SJSA1 (cell line): Measurements from ENCODE around the gene PITPNC1. TPM values are rescaled to one million over a fixed set of nuclear protein-coding genes. Genes with fewer than 3 reads are reported as not detected.

ENCODE experiments used
- DNase-seq, 2 experiments: peaks; one replicate each; pipeline ENCODE4 v3.0.0-alpha.2; 2015 to 2020; ENCODE audit warnings: low spot score in 2 of 2, low read depth in 1 of 2
- H3K27ac ChIP-seq: fragments of 250-450 bp; sonication (Bioruptor Pico); 2 replicates; pipeline ENCODE4 v1.5.1; 2020; ENCODE audit warnings: mild to moderate bottlenecking, moderate library complexity
- H3K27me3 ChIP-seq: fragments of 250-450 bp; sonication (Bioruptor Pico); replicated peaks from 2 replicates; pipeline ENCODE4 v1.5.1; 2020; ENCODE audit warnings: mild to moderate bottlenecking, moderate library complexity
- H3K36me3 ChIP-seq: fragments of 250-450 bp; sonication (Bioruptor Pico); 2 replicates; pipeline ENCODE4 v1.5.1; 2020; ENCODE audit warnings: mild to moderate bottlenecking
- H3K4me1 ChIP-seq: fragments of 250-450 bp; sonication (Bioruptor Pico); replicated peaks from 2 replicates; pipeline ENCODE4 v1.6.1; 2021; ENCODE audit warnings: mild to moderate bottlenecking
- H3K4me3 ChIP-seq: fragments of 250-450 bp; sonication (Bioruptor Pico); 2 replicates; pipeline ENCODE4 v1.5.1; 2020; ENCODE audit warnings: mild to moderate bottlenecking
- H3K9me3 ChIP-seq: fragments of 250-450 bp; sonication (Bioruptor Pico); replicated peaks from 2 replicates; pipeline ENCODE4 v1.5.1; 2020; ENCODE audit warnings: mild to moderate bottlenecking
- total RNA-seq: library from RNA; depleted of rRNA; stranded (reverse); fragments of >200 nt; shearing (Covaris generic); gene quantifications from 2 replicates; pipeline ENCODE4 v1.2.3, GENCODE V29; 2014

PITPNC1 gene
- total RNA-seq, 1 experiment from 2014 or later = 9.1 TPM

DNA sequence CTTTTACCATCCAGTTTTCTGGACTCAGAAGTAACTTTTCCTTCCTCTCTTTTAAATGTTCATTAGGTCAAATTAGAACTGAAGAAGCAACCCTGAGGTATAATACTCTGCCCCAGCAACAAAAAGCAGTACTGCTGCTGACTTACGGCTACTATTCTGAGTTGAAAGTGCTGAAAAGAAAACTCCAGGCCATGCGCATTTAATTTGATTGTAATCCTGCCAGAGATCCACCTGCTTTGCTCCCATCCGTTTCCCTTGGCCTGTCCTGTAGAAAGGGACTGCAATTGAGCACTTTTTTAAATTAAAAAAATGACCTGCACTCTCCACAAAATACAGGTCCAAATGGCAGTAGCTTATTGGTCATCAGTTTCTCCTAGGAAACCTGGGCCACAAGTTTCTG lies 61.6 kb downstream of the PITPNC1 start:
- no peaks in the 10 kb centered on the region for H3K27me3 ChIP-seq
- no peak overlapping the region for H3K4me3 ChIP-seq
- DNase-seq = no peak
- H3K36me3 ChIP-seq = no peaks in the 10 kb centered on the region
- H3K9me3 ChIP-seq = no peaks in the 10 kb centered on the region
- no peak overlapping the region for H3K27ac ChIP-seq
- H3K4me1 ChIP-seq = peaks cover 12% of the 10 kb centered on the region

DNA sequence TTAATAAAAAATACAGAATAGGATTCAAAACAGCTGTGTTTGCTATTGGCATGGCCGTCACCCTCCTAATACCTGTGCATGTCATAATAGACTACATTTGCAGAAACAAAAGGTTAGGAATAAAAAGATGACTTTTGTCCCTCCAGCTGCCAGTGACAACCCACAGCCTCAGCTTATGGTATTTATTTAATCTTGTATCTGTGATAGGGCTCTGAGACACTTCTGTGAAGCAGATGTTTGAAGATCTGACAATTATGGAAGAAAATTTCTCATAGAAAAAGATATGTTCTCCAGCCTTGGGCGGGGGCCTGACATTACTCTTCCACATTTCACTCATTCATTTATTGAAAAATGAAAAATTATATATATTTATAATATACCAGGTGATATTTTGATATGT lies 62.2 kb downstream of the PITPNC1 start:
- H3K27ac ChIP-seq = no peak overlapping the region
- no peak for DNase-seq
- no peak overlapping the region for H3K4me3 ChIP-seq
- H3K27me3 ChIP-seq = no peaks in the 10 kb centered on the region
- H3K9me3 ChIP-seq = no peaks in the 10 kb centered on the region
- H3K36me3 ChIP-seq = no peaks in the 10 kb centered on the region
- H3K4me1 ChIP-seq = peaks cover 12% of the 10 kb centered on the region

DNA sequence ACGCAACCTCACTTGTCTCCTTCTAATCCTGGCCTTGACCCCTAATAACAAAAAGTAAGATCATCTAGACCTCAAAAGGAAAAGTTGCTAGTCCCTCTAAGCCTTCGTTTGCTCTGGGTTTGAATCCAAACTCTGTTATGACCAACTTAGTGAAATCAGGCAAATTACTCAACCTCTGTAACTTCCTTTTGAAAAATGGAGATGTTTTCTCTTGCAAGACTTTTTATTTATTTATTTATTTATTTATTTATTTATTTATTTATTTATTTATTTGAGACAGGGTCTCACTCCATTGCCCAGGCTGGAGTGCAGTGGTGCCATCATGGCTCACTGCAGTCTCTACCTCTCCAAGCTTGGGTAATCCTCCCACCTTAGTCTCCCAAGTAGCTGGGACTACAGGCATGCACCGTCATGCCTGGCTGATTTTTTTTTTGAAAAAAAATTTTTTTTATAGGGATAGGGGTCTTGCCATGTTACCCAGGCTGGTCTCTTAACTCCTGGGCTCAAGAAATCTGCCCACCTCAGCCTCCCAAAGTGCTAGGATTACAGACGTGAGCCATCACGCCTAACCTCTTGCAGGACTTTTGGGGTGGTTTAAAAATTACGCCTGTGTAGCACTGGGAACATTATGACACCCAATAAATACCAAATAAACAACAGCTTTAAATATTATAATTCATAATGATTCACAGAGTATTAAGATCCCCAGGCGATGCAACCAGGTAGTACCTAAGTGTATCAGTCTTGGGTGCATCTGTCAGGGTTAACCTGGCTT lies 63.4 kb downstream of the PITPNC1 start:
- no peaks in the 10 kb centered on the region for H3K9me3 ChIP-seq
- H3K4me3 ChIP-seq = peak overlapping the region; percentile 3; the same call in 1 of the 2 replicates
- peaks cover 12% of the 10 kb centered on the region for H3K4me1 ChIP-seq
- DNase-seq = no peak
- H3K27ac ChIP-seq = peak overlapping the region; percentile 62
- H3K27me3 ChIP-seq = no peaks in the 10 kb centered on the region
- H3K36me3 ChIP-seq = no peaks in the 10 kb centered on the region

DNA sequence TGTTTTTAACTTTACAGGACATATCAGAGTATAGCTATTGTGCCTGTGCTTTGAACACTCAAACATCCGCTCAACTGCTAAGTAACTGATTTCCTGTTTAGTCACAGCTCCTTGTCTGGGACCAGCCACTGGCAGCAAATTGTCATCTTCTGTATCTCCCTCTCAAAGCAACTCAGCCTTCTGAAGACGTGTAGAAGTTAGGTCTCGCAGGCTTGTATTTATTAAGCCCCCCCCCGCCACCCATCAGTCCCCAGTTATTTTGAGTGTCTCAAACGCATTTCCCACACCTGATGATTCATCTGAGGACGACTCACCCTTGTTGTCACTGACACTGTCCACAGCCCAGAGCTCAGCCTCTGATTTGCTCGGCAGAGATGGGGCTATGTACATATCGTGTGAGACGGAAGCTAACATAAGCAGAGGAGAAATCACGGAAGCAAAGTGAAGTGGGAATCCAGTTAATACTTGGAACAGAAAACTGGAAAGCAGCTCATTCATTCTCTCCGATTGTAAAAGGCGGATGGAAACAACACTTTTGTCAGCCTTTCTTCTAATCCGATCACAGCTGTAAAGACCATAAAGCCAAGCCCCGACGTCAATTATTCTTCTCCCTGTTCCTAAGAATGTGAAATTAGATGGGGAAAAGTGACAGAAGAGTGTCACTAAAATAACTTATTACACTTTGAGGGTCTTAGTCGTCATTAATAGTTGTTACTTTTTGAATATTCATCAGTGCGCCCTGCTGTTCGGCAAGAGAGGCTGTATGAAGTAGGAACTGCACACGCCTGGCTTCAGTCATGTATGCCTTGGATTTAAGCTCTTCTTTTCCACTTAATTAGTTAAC lies 64.2 kb downstream of the PITPNC1 start:
- H3K4me3 ChIP-seq = peak overlapping the region; percentile 3; the same call in 1 of the 2 replicates
- H3K9me3 ChIP-seq = no peaks in the 10 kb centered on the region
- H3K36me3 ChIP-seq = no peaks in the 10 kb centered on the region
- peak overlapping the region; percentile 62 for H3K27ac ChIP-seq
- no peaks in the 10 kb centered on the region for H3K27me3 ChIP-seq
- peak; percentile 76 to 81 for DNase-seq
- peaks cover 12% of the 10 kb centered on the region for H3K4me1 ChIP-seq

- H3K27ac ChIP-seq = peak overlapping the region; percentile 62
- H3K4me1 ChIP-seq = peaks cover 12% of the 10 kb centered on the region
- H3K36me3 ChIP-seq = no peaks in the 10 kb centered on the region
- DNase-seq = no peak
- no peak overlapping the region for H3K4me3 ChIP-seq
- no peaks in the 10 kb centered on the region for H3K9me3 ChIP-seq
- H3K27me3 ChIP-seq = no peaks in the 10 kb centered on the region
Measured at GRCh38 chr17:67441896-67442219, 64.8 kb downstream of the PITPNC1 start.

DNA sequence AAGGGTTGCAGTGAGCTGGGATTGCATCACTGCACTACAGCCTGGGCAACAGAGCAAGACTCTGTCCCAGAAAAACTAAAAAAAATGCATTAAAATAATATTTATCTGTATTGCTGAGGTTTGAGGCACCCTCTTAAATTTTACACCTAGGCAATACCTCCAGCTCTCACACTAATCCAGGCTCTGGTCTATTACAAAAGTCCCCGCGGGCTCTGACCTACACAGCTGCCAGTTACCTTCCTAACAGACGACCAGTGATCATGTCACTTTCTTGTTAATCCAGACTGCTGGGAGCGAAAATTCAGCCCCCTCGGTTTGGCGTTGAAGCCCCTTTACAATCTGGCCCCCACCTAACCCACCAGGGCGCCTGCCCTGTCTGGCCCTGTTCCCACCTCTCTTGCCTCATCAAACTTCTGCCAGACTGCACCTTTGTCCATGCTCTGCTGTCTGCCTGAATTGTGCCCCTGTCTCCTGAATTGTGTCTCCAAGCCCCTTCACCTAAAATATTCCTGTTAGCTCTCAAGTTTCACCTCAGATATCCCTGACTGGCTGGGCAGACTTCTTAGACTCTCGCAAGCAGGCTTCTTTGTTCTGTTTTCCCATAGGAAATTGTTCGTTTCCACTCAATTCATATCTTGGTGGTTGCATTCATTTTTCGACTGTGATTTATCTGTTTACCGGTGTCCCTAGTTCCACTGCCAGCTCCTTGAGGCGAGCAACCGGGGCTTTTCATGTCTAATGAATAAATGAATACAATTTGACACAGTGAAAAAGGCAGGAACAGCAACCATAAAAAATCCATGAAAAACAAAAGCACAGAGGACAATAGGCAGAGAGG lies 65.9 kb downstream of the PITPNC1 start:
- Histone ChIP-seq H3K27me3 (no peaks in the 10 kb centered on the region), H3K36me3 (no peaks in the 10 kb centered on the region), H3K4me3 (no peak overlapping the region), H3K27ac (no peak overlapping the region), H3K9me3 (no peaks in the 10 kb centered on the region), H3K4me1 (peaks cover 12% of the 10 kb centered on the region)
- no peak for DNase-seq

GRCh38 chr17:67443931-67444595 lies 67.0 kb downstream of the PITPNC1 start:
- H3K27me3 ChIP-seq = no peaks in the 10 kb centered on the region
- H3K4me3 ChIP-seq = no peak overlapping the region
- H3K4me1 ChIP-seq = peaks cover 12% of the 10 kb centered on the region
- no peaks in the 10 kb centered on the region for H3K9me3 ChIP-seq
- H3K36me3 ChIP-seq = no peaks in the 10 kb centered on the region
- DNase-seq = no peak
- H3K27ac ChIP-seq = no peak overlapping the region

DNA sequence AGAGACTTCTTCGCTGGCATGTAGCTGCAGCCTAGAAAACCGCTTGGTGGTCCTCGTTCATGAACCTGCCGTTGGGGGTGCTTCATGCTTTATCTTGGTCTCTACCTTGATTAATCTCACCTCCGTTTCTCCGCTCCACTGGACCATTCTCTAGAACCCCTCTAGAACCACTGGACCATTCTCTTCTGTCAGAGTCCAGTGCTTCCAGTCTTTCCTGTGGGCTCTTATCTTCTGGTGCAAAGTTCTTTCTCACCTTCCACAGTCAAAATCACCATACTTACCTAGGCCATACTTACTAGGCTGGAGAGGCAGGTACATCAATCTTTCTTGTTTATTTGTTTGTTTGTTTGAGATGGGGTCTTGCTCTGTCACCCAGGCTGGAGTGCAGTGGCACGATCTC lies 71.4 kb downstream of the PITPNC1 start:
- Histone ChIP-seq H3K4me1 (no peaks in the 10 kb centered on the region), H3K27ac (no peak overlapping the region), H3K27me3 (no peaks in the 10 kb centered on the region), H3K4me3 (no peak overlapping the region), H3K9me3 (no peaks in the 10 kb centered on the region), H3K36me3 (no peaks in the 10 kb centered on the region)
- no peak for DNase-seq

- Histone ChIP-seq H3K27ac (no peak overlapping the region), H3K9me3 (no peaks in the 10 kb centered on the region), H3K4me3 (no peak overlapping the region), H3K4me1 (no peaks in the 10 kb centered on the region), H3K36me3 (no peaks in the 10 kb centered on the region), H3K27me3 (no peaks in the 10 kb centered on the region)
- DNase-seq = no peak
Measured at GRCh38 chr17:67449065-67449464, 72.0 kb downstream of the PITPNC1 start.

- DNase-seq = no peak
- no peaks in the 10 kb centered on the region for H3K9me3 ChIP-seq
- H3K4me1 ChIP-seq = no peaks in the 10 kb centered on the region
- no peaks in the 10 kb centered on the region for H3K36me3 ChIP-seq
- no peak overlapping the region for H3K27ac ChIP-seq
- H3K4me3 ChIP-seq = no peak overlapping the region
- no peaks in the 10 kb centered on the region for H3K27me3 ChIP-seq
Measured at GRCh38 chr17:67449845-67450755, 73.0 kb downstream of the PITPNC1 start.

- DNase-seq = no peak
- Histone ChIP-seq H3K4me1 (no peaks in the 10 kb centered on the region), H3K9me3 (no peaks in the 10 kb centered on the region), H3K4me3 (no peak overlapping the region), H3K27ac (no peak overlapping the region), H3K36me3 (no peaks in the 10 kb centered on the region), H3K27me3 (no peaks in the 10 kb centered on the region)
Measured at GRCh38 chr17:67452681-67453554, 75.8 kb downstream of the PITPNC1 start.

DNA sequence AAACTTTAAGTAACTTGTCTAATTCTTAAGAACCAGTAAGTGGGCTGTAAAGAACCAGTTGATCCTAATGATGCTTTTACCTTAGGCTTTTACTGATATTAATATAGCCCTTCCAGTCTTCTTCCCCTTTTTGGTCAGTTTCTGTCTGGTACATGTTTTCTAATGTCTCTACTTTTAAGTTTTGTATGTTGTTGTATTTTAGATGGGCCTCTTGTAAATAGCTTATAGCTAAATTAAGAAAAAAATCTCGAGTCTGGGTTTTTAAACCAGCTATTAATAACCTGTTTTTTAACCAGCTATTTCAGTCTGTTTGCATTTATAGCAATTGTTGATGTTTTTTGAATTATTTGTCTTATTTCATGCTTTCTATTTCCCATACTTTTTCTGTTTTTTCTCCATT lies 79.0 kb downstream of the PITPNC1 start:
- DNase-seq = no peak
- no peaks in the 10 kb centered on the region for H3K27me3 ChIP-seq
- no peak overlapping the region for H3K4me3 ChIP-seq
- 0 out of 2 replicates have a peak, but pooled peaks cover 4% of the 10 kb centered on the region for H3K9me3 ChIP-seq
- no peaks in the 10 kb centered on the region for H3K36me3 ChIP-seq
- H3K4me1 ChIP-seq = no peaks in the 10 kb centered on the region
- no peak overlapping the region for H3K27ac ChIP-seq
